ENCODE measurements around the gene DPCD.

DNA sequence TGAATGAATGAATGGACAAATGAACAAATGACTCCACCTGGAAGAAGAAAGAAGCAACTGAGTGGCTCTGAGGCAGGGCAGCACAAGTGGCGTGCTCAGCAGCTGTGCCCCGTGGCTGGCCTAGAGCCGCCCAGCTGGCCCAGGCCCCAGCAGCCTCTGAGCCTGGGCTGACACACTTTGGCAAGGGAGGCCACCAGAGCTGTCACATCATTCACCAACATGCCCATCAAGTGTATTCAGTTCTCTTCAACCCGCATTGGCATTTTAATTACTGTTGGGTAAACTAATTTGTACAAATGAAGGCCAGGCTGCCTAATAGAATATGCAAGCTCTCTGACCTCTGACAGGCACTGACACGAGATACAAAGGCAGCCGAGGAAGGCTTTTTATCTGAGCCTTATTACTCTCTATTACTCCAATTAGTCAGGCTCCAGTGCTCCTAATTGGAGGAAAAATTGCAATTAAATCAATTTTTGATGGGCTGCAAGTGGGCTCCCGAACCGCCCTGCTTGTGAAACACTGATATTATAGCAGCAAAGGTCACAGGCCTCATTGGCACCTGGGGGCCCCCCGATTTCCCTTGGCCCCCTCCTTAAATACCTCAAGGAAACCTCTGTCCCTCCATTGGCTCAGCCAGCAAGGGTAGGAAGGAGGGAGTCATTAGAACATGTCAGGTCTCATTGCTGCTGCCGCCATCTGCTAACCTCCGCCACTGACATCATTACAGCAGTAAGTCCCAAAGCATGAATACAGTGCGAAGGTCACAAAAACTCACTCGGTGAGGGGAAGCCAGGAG lies 41.9 kb downstream of the DPCD start:
- TF ChIP-seq, protein P1, sequence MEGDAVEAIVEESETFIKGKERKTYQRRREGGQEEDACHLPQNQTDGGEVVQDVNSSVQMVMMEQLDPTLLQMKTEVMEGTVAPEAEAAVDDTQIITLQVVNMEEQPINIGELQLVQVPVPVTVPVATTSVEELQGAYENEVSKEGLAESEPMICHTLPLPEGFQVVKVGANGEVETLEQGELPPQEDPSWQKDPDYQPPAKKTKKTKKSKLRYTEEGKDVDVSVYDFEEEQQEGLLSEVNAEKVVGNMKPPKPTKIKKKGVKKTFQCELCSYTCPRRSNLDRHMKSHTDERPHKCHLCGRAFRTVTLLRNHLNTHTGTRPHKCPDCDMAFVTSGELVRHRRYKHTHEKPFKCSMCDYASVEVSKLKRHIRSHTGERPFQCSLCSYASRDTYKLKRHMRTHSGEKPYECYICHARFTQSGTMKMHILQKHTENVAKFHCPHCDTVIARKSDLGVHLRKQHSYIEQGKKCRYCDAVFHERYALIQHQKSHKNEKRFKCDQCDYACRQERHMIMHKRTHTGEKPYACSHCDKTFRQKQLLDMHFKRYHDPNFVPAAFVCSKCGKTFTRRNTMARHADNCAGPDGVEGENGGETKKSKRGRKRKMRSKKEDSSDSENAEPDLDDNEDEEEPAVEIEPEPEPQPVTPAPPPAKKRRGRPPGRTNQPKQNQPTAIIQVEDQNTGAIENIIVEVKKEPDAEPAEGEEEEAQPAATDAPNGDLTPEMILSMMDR (IDR thresholded peaks at IDR 0.05; ENCODE audit: poor library complexity, severe bottlenecking): no peak
- TF ChIP-seq TAF1 (IDR thresholded peaks at IDR 0.05; ENCODE audit: low read depth): no peak
- no peak for TF ChIP-seq POLR2AphosphoS5 (IDR thresholded peaks at IDR 0.05)
- TF ChIP-seq EZH2 (IDR thresholded peaks at IDR 0.05; ENCODE audit: borderline replicate concordance, insufficient read depth, low read length, poor library complexity, severe bottlenecking): no peak
- no peak for TF ChIP-seq EP300 (conservative IDR thresholded peaks at IDR 0.05; ENCODE audit: poor library complexity, severe bottlenecking)
- TF ChIP-seq RAD21 (conservative IDR thresholded peaks at IDR 0.05): no peak
- TF ChIP-seq, protein P2, sequence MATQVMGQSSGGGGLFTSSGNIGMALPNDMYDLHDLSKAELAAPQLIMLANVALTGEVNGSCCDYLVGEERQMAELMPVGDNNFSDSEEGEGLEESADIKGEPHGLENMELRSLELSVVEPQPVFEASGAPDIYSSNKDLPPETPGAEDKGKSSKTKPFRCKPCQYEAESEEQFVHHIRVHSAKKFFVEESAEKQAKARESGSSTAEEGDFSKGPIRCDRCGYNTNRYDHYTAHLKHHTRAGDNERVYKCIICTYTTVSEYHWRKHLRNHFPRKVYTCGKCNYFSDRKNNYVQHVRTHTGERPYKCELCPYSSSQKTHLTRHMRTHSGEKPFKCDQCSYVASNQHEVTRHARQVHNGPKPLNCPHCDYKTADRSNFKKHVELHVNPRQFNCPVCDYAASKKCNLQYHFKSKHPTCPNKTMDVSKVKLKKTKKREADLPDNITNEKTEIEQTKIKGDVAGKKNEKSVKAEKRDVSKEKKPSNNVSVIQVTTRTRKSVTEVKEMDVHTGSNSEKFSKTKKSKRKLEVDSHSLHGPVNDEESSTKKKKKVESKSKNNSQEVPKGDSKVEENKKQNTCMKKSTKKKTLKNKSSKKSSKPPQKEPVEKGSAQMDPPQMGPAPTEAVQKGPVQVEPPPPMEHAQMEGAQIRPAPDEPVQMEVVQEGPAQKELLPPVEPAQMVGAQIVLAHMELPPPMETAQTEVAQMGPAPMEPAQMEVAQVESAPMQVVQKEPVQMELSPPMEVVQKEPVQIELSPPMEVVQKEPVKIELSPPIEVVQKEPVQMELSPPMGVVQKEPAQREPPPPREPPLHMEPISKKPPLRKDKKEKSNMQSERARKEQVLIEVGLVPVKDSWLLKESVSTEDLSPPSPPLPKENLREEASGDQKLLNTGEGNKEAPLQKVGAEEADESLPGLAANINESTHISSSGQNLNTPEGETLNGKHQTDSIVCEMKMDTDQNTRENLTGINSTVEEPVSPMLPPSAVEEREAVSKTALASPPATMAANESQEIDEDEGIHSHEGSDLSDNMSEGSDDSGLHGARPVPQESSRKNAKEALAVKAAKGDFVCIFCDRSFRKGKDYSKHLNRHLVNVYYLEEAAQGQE (IDR thresholded peaks at IDR 0.05; ENCODE audit: borderline replicate concordance): no peak
- TF ChIP-seq SMC3 (conservative IDR thresholded peaks at IDR 0.05; ENCODE audit: poor library complexity): no peak
- TF ChIP-seq MXI1 (conservative IDR thresholded peaks at IDR 0.05; ENCODE audit: poor library complexity, severe bottlenecking): no peak

Measured in neural cell (in vitro differentiated cells).